ENCODE data around the gene SAPCD1.

SAPCD1 gene

GRCh38 chr6:31762356-31762755 lies at the start of gene SAPCD1:
Gene SAPCD1 (plus strand): TSS chr6:31762656. CDS start chr6:31763055, 399 bp downstream.
- DNase-seq: no peak

- no peak for DNase-seq
These were observed 49.0 kb upstream of the SAPCD1 start for GRCh38 chr6:31713465-31713864.

GRCh38 chr6:31713991-31714684 lies 48.3 kb upstream of the SAPCD1 start:
- no peak for DNase-seq

GRCh38 chr6:31715022-31715958 lies 47.2 kb upstream of the SAPCD1 start, which contains the start of gene LY6G6D:
Gene LY6G6D (plus strand): TSS chr6:31715348. CDS start chr6:31715356, 8 bp downstream.
- no peak for DNase-seq

GRCh38 chr6:31717499-31718222 lies 44.8 kb upstream of the SAPCD1 start:
- DNase-seq: no peak

- DNase-seq: no peak
These were observed 44.2 kb upstream of the SAPCD1 start for GRCh38 chr6:31718265-31718664.

- DNase-seq: no peak
These were observed 43.5 kb upstream of the SAPCD1 start for GRCh38 chr6:31719001-31719400.

- DNase-seq: no peak
These were observed 42.2 kb upstream of the SAPCD1 start for GRCh38 chr6:31720196-31720770.

GRCh38 chr6:31721351-31722020 lies 41.0 kb upstream of the SAPCD1 start, which contains the start of gene LY6G6C:
Gene LY6G6C (minus strand): TSS chr6:31721746. CDS start chr6:31721679, 67 bp downstream.
- DNase-seq: no peak

GRCh38 chr6:31722173-31722572 lies 40.3 kb upstream of the SAPCD1 start:
- no peak for DNase-seq

GRCh38 chr6:31723245-31723979 lies 39.0 kb upstream of the SAPCD1 start, which contains the start of gene MPIG6B:
Gene MPIG6B (plus strand): TSS chr6:31723373. CDS start chr6:31723384, 11 bp downstream.
- no peak for DNase-seq

- no peak for DNase-seq
These were observed 38.3 kb upstream of the SAPCD1 start for GRCh38 chr6:31723980-31724691.

- DNase-seq: no peak
These were observed 36.7 kb upstream of the SAPCD1 start for GRCh38 chr6:31725502-31726350.

GRCh38 chr6:31727034-31727716 lies 35.3 kb upstream of the SAPCD1 start:
- no peak for DNase-seq

GRCh38 chr6:31727717-31728671 lies 34.5 kb upstream of the SAPCD1 start:
- DNase-seq: no peak

GRCh38 chr6:31728767-31729514 lies 33.5 kb upstream of the SAPCD1 start, which contains the start of gene DDAH2:
Gene DDAH2 (minus strand): TSS chr6:31729299. CDS start chr6:31729161, 138 bp downstream.
- no peak for DNase-seq

GRCh38 chr6:31729515-31729978 lies 32.9 kb upstream of the SAPCD1 start:
- peak; percentile 69 for DNase-seq

Measured in stimulated activated CD4-positive, alpha-beta T cell treated with anti-CD3 and anti-CD28 coated beads, Interleukin-1b, Interleukin-23, amount 100 ng/mL, for 48 hours (primary cell).